ENCODE results near the gene HOXB7. TPM values are rescaled to one million over a fixed set of nuclear protein-coding genes. Genes with fewer than 3 reads are reported as not detected.

HOXB7 gene
- total RNA-seq, 2 experiments from 2014 or later: 0.25 to 0.30 TPM

GRCh38 chr17:48632579-48633265, 21.9 kb upstream of the HOXB7 start:
- no peak overlapping the region for H3K27ac Mint-ChIP-seq
- peaks cover 10% of the 10 kb centered on the region for H3K4me1 Mint-ChIP-seq
- POLR2A ChIA-PET: no interaction called here
- peaks cover 91% of the 10 kb centered on the region for H3K27me3 Mint-ChIP-seq
- no peaks in the 10 kb centered on the region for H3K9me3 Mint-ChIP-seq
- no peak for DNase-seq
- H3K36me3 Mint-ChIP-seq (ENCODE audit: low read depth): no peaks in the 10 kb centered on the region
- CTCF ChIA-PET: interaction anchor here (0.6 to 1.5 kb wide), 8 partner anchors 14 to 584 kb away, joined by 3 to 7 read pairs (median 4); partner anchors contain the start of gene HOXB5
- peak overlapping the region; percentile 7 for H3K4me3 Mint-ChIP-seq

GRCh38 chr17:48631693-48632578, 21.1 kb upstream of the HOXB7 start:
- no peak overlapping the region for H3K4me3 Mint-ChIP-seq
- no peak overlapping the region for H3K27ac Mint-ChIP-seq
- ChIA-PET CTCF (interaction anchor here (0.6 to 1.5 kb wide), 8 partner anchors 13 to 583 kb away, joined by 3 to 7 read pairs (median 4); partner anchors contain the start of gene HOXB5), POLR2A (no interaction called here)
- no peaks in the 10 kb centered on the region for H3K9me3 Mint-ChIP-seq
- peaks cover 12% of the 10 kb centered on the region for H3K4me1 Mint-ChIP-seq
- DNase-seq: no peak
- H3K36me3 Mint-ChIP-seq (ENCODE audit: low read depth): no peaks in the 10 kb centered on the region
- peaks cover 91% of the 10 kb centered on the region for H3K27me3 Mint-ChIP-seq

- Mint-ChIP-seq H3K4me1 (peaks cover 15% of the 10 kb centered on the region), H3K9me3 (no peaks in the 10 kb centered on the region), H3K27me3 (peaks cover 90% of the 10 kb centered on the region), H3K4me3 (no peak overlapping the region), H3K27ac (no peak overlapping the region), H3K36me3 (ENCODE audit: low read depth) (no peaks in the 10 kb centered on the region)
- ChIA-PET CTCF (interaction anchor here (1.5 kb wide), 1 partner anchor 18 kb away, joined by 7 read pairs; no protein-coding TSS in a partner anchor), POLR2A (no interaction called here)
- DNase-seq: no peak
These were observed 20.3 kb upstream of the HOXB7 start for GRCh38 chr17:48630925-48631692.

- DNase-seq: no peak
- no peaks in the 10 kb centered on the region for H3K9me3 Mint-ChIP-seq
- POLR2A ChIA-PET: no interaction called here
- H3K36me3 Mint-ChIP-seq (ENCODE audit: low read depth): no peaks in the 10 kb centered on the region
- no peak overlapping the region for H3K4me3 Mint-ChIP-seq
- peaks cover 86% of the 10 kb centered on the region for H3K27me3 Mint-ChIP-seq
- no peak overlapping the region for H3K27ac Mint-ChIP-seq
- CTCF ChIA-PET: no interaction called here
- peaks cover 18% of the 10 kb centered on the region for H3K4me1 Mint-ChIP-seq
These were observed 19.4 kb upstream of the HOXB7 start for GRCh38 chr17:48630009-48630924.

- no peak for DNase-seq
- CTCF ChIA-PET: interaction anchor here (0.6 kb wide), 1 partner anchor 49 kb away, joined by 3 read pairs; no protein-coding TSS in a partner anchor
- Mint-ChIP-seq H3K27me3 (peaks cover 81% of the 10 kb centered on the region), H3K4me1 (peaks cover 18% of the 10 kb centered on the region), H3K36me3 (ENCODE audit: low read depth) (no peaks in the 10 kb centered on the region), H3K4me3 (no peak overlapping the region), H3K9me3 (no peaks in the 10 kb centered on the region), H3K27ac (peak overlapping the region; percentile 7)
- POLR2A ChIA-PET: no interaction called here
These were observed 18.6 kb upstream of the HOXB7 start for GRCh38 chr17:48629411-48629759.

- ChIA-PET POLR2A (interaction anchor here (0.6 kb wide), 1 partner anchor 22 kb away, joined by 3 read pairs; no protein-coding TSS in a partner anchor), CTCF (interaction anchor here (0.6 to 1.3 kb wide), 3 partner anchors 11 to 125 kb away, joined by 3 to 4 read pairs (median 3); no protein-coding TSS in a partner anchor)
- no peaks in the 10 kb centered on the region for H3K36me3 Mint-ChIP-seq (ENCODE audit: low read depth)
- no peak overlapping the region for H3K27ac Mint-ChIP-seq
- H3K27me3 Mint-ChIP-seq: peaks cover 83% of the 10 kb centered on the region
- no peaks in the 10 kb centered on the region for H3K9me3 Mint-ChIP-seq
- no peak overlapping the region for H3K4me3 Mint-ChIP-seq
- H3K4me1 Mint-ChIP-seq: peaks cover 18% of the 10 kb centered on the region
- DNase-seq: no peak
These were observed 18.0 kb upstream of the HOXB7 start for GRCh38 chr17:48628649-48629410.

GRCh38 chr17:48627623-48628521, 17.1 kb upstream of the HOXB7 start:
- Mint-ChIP-seq H3K36me3 (ENCODE audit: low read depth) (no peaks in the 10 kb centered on the region), H3K27ac (no peak overlapping the region), H3K4me1 (peaks cover 17% of the 10 kb centered on the region), H3K4me3 (no peak overlapping the region), H3K9me3 (no peaks in the 10 kb centered on the region), H3K27me3 (peaks cover 88% of the 10 kb centered on the region)
- CTCF ChIA-PET: interaction anchor here (1.0 to 1.3 kb wide), 2 partner anchors 10 to 126 kb away, joined by 3 to 4 read pairs; no protein-coding TSS in a partner anchor
- POLR2A ChIA-PET: interaction anchor here (0.6 kb wide), 1 partner anchor 23 kb away, joined by 3 read pairs; no protein-coding TSS in a partner anchor
- no peak for DNase-seq

GRCh38 chr17:48627118-48627597, 16.3 kb upstream of the HOXB7 start:
- Mint-ChIP-seq H3K4me3 (no peak overlapping the region), H3K27ac (no peak overlapping the region), H3K36me3 (ENCODE audit: low read depth) (no peaks in the 10 kb centered on the region), H3K9me3 (no peaks in the 10 kb centered on the region), H3K27me3 (peaks cover 88% of the 10 kb centered on the region), H3K4me1 (peaks cover 13% of the 10 kb centered on the region)
- DNase-seq: no peak
- CTCF ChIA-PET: interaction anchor here (0.6 to 2.3 kb wide), 2 partner anchors 9 to 607 kb away, joined by 3 to 16 read pairs; no protein-coding TSS in a partner anchor
- POLR2A ChIA-PET: no interaction called here

- Mint-ChIP-seq H3K9me3 (no peaks in the 10 kb centered on the region), H3K4me1 (peaks cover 13% of the 10 kb centered on the region), H3K4me3 (peak within 1 kb of the TSS; percentile 62), H3K27ac (peak within 1 kb of the TSS; percentile 54), H3K36me3 (ENCODE audit: low read depth) (no peaks in the 10 kb centered on the region), H3K27me3 (peaks cover 86% of the 10 kb centered on the region)
- CTCF ChIA-PET: interaction anchor here (0.6 to 2.3 kb wide), 9 partner anchors 10 to 607 kb away, joined by 3 to 16 read pairs (median 3); no protein-coding TSS in a partner anchor
- POLR2A ChIA-PET: no interaction called here
- DNase-seq: no peak
These were observed 15.7 kb upstream of the HOXB7 start, which contains the start of gene HOXB9 for GRCh38 chr17:48626245-48627117. Gene HOXB9 (minus strand): TSS chr17:48626358. CDS start chr17:48626269, 89 bp downstream.

Measured in activated CD4-positive, alpha-beta T cell treated with anti-CD3 and anti-CD28 coated beads, Interleukin-2, amount 10 ng/mL, durations not matched to agents 7 days and 5 days (primary cell).